Upper lobe of left lung (tissue), 6 donors: ENCODE results near the gene KCNG2. TPM values are rescaled to one million over a fixed set of nuclear protein-coding genes. Genes with fewer than 3 reads are reported as not detected.
A peak's percentile ranks its signal among the peaks of the same experiment; 100 is the strongest.

Source experiments
- ATAC-seq, 2 donors: fragments of 200-7000 bp; cut with Tn5 transposase; one replicate each; pipeline ENCODE4 v1.9.1; 2022; ENCODE audit warnings: mild to moderate bottlenecking in 2 of 2, moderate library complexity in 2 of 2; ENCODE audit not compliant: low FRiP score in 2 of 2
- DNase-seq, 2 donors: peaks; one replicate each; pipeline ENCODE4 v3.0.0-alpha.2; 2019 to 2020
- H3K27ac ChIP-seq, 4 donors: fragments of 200-600 bp; sonication (generic); one replicate each; pipeline ENCODE4 v1.5.1; 2016 to 2019
- H3K27me3 ChIP-seq, 4 donors: fragments of 200-600 bp; sonication (generic); one replicate each; pipeline ENCODE4 v1.5.1; 2017 to 2019
- H3K36me3 ChIP-seq, 4 donors: fragments of 200-600 bp; sonication (generic); one replicate each; pipeline ENCODE4 v1.5.1; 2016 to 2019
- H3K4me1 ChIP-seq, 4 donors: fragments of 200-600 bp; sonication (generic); one replicate each; pipeline ENCODE4 v1.5.1; 2018 to 2019
- H3K4me3 ChIP-seq, 4 donors: fragments of 200-600 bp; sonication (generic); one replicate each; pipeline ENCODE4 v1.5.1; 2017 to 2019; ENCODE audit warnings: mild to moderate bottlenecking in 2 of 4, moderate library complexity in 1 of 4
- H3K9me3 ChIP-seq, 4 donors: fragments of 200-600 bp; sonication (generic); one replicate each; pipeline ENCODE4 v1.5.1; 2018 to 2019
- EP300 ChIP-seq, 4 donors: sonication (generic); formaldehyde crosslinking; IDR thresholded peaks; one replicate each; pipeline ENCODE4 v1.5.1; 2017; ENCODE audit warnings: antibody characterized with exemption in 4 of 4, control low read depth in 2 of 4
- POLR2A ChIP-seq, 4 donors: fragments of 450-650 bp; IDR thresholded peaks; one replicate each; pipeline ENCODE4 v1.5.1; 2016 to 2017; ENCODE audit warnings: antibody characterized with exemption in 4 of 4, mild to moderate bottlenecking in 2 of 4
- POLR2AphosphoS5 ChIP-seq, 2 donors: sonication (generic); formaldehyde crosslinking; IDR thresholded peaks; one replicate each; pipeline ENCODE4 v1.5.1; 2017; ENCODE audit warnings: antibody characterized with exemption in 2 of 2
- WGBS, 2 donors: methylation state at CpG; one replicate each; pipeline ENCODE4 v1.1.5; 2017 to 2018; 5-methylcytosine and 5-hydroxymethylcytosine counted together
- total RNA-seq, 6 donors: library from RNA; depleted of rRNA in 4 of 6; stranded (reverse); fragments of >200 nt in 4 of 6; gene quantifications; one replicate each; pipeline versions ENCODE4 v1.1.0 to v1.2.1, GENCODE V29; 2016 to 2021
- TF ChIP-seq, protein P1 (sequence below), 6 experiments: fragments of 450-650 bp in 4 of 6; fragments of 200-600 bp in 2 of 6; sonication (generic) in 2 of 6; IDR thresholded peaks; one replicate each; pipeline ENCODE4 v1.5.1; 2016 to 2019; ENCODE audit warnings: antibody characterized with exemption in 6 of 6
- donor health status: DM: no; HTN: no; CAD: no; lungs with moderate emphysema.
- donor health status: DM: no; HTN: yes; CAD: no; lungs with severe emphysema.

KCNG2 gene
- total RNA-seq, 6 donors from 2014 or later: 0.49 to 1.1 (median 0.73) TPM; not detected in 2

DNA sequence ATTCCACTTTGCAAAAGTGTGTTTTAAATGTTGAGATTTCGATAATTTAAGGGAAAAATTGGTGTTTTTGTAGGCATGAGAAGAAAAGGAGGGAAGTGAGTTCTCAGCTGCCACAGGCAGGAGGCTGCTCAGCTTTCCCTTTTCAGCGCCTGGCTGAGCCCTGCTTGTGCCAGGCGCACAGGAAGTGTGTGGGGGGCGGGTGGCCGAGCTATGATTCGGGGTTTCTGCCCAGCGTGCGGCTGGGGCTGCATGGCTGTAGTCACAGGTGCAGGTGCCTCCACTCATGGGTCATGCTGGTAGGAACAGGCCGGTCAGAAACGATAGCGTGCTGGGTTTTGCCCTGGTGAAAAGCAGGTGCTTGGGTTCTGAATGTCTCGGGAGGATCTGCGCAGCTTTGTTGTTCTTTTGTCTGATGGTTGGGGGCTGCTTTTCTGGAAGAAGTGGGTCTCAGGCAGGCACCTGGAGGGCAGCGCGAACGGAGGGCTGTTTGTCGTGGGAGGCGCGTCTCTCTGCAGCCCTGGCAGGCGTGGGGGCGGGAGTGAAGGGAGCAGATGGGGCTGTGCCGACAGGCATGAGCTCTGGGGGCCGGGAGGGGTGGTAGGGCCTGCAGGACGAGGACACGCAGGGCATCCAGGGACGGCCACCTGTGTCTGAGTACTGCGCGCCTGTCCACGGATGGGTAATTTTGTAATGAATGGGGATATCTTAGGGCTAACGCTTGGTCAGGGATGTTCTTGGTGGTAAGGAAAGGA lies 2.1 kb downstream of the KCNG2 start:
- peaks cover 0 to 31% (median 11%) of the 10 kb centered on the region in 4 donors for H3K27me3 ChIP-seq
- H3K4me3 ChIP-seq: no peak overlapping the region
- no peaks in the 10 kb centered on the region for H3K36me3 ChIP-seq
- DNase-seq: no peak
- ATAC-seq: no peak
- H3K4me1 ChIP-seq: peaks cover 18 to 26% (median 23%) of the 10 kb centered on the region in 4 donors
- no peak overlapping the region for H3K27ac ChIP-seq
- WGBS, 2 donors: 67 to 73% methylated on average over 23 to 29 of the region's 30 CpGs
- TF ChIP-seq POLR2A (IDR thresholded peaks at IDR 0.05) (no peak), EP300 (IDR thresholded peaks at IDR 0.05) (no peak), POLR2AphosphoS5 (IDR thresholded peaks at IDR 0.05) (no peak)
- TF ChIP-seq, protein P1, sequence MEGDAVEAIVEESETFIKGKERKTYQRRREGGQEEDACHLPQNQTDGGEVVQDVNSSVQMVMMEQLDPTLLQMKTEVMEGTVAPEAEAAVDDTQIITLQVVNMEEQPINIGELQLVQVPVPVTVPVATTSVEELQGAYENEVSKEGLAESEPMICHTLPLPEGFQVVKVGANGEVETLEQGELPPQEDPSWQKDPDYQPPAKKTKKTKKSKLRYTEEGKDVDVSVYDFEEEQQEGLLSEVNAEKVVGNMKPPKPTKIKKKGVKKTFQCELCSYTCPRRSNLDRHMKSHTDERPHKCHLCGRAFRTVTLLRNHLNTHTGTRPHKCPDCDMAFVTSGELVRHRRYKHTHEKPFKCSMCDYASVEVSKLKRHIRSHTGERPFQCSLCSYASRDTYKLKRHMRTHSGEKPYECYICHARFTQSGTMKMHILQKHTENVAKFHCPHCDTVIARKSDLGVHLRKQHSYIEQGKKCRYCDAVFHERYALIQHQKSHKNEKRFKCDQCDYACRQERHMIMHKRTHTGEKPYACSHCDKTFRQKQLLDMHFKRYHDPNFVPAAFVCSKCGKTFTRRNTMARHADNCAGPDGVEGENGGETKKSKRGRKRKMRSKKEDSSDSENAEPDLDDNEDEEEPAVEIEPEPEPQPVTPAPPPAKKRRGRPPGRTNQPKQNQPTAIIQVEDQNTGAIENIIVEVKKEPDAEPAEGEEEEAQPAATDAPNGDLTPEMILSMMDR (IDR thresholded peaks at IDR 0.05): no peak
- H3K9me3 ChIP-seq: no peaks in the 10 kb centered on the region

DNA sequence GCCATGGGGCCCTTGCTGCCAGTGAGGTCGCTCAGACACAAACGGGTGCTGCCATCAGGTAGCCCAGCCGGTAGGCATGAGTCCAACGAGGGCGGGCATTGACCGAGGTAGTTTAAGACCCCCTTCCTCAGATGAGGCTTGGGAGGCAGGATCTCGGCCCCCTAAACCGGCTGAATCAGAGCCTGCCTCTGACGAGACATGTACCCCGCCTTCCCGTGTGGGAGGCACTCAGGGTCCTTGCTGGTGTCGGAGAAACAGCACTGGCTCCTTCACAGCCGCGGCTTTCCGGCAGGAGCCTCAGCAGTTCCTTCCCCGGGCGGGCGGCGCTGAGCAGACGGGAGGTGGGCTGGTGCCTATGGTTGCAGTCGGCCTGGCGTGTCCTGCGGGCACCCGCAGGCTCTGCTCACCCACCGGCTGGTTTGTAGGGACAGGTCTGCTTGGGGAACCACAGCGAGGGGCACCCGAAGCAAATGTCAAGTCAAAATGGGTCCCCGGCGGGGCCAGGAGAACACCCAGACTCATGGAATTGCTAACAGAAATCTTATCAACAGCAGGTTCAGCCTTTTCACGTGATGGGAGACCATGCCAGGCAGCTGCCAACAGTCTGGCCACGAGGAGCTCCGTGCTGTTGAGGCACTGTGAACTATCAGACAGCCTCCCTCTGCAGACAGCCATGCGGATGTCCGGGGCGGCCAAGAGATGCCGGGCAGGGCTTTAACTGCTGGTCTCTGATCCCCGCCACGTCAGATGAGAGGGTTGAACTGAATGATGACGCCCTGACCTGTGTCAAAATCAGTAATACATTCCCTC lies 2.8 kb downstream of the KCNG2 start:
- Histone ChIP-seq H3K27ac (no peak overlapping the region), H3K36me3 (no peaks in the 10 kb centered on the region), H3K9me3 (no peaks in the 10 kb centered on the region), H3K4me3 (no peak overlapping the region), H3K27me3 (peaks cover 0 to 31% (median 11%) of the 10 kb centered on the region in 4 donors), H3K4me1 (peaks cover 18 to 26% (median 23%) of the 10 kb centered on the region in 4 donors)
- no peak for ATAC-seq
- peak in 1 of 2 donors; percentile 81 for DNase-seq
- TF ChIP-seq EP300 (IDR thresholded peaks at IDR 0.05): no peak
- TF ChIP-seq POLR2A (IDR thresholded peaks at IDR 0.05): no peak
- TF ChIP-seq, protein P1 (IDR thresholded peaks at IDR 0.05): no peak
- TF ChIP-seq POLR2AphosphoS5 (IDR thresholded peaks at IDR 0.05): no peak
- WGBS, 2 donors: 90 to 91% methylated on average over 23 to 34 of the region's 39 CpGs

DNA sequence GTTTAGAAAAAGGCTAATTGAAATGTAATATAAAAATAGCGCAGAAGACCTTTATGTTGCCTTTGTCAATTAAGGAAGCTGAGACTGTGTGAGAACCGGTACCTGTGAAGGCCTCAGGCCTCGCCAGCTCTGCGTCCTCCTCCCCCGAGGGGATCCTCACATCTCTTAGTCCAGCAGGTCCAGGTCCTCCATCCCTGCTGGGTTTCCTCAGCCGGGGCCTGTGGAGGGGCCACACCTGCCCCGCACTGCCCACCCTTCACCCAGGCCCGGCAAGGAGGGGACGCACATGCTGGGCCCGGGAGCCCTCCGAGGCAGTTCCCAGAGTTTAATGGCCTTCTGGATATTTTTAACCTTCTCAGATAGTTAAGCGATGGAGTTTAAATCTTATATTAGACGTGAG lies 3.5 kb downstream of the KCNG2 start:
- Histone ChIP-seq H3K4me1 (peaks cover 18 to 26% (median 23%) of the 10 kb centered on the region in 4 donors), H3K36me3 (no peaks in the 10 kb centered on the region), H3K4me3 (no peak overlapping the region), H3K27me3 (peaks cover 0 to 31% (median 11%) of the 10 kb centered on the region in 4 donors), H3K27ac (no peak overlapping the region), H3K9me3 (no peaks in the 10 kb centered on the region)
- no peak for DNase-seq
- TF ChIP-seq POLR2A (IDR thresholded peaks at IDR 0.05) (no peak), EP300 (IDR thresholded peaks at IDR 0.05) (no peak), POLR2AphosphoS5 (IDR thresholded peaks at IDR 0.05) (no peak)
- TF ChIP-seq, protein P1 (IDR thresholded peaks at IDR 0.05): no peak
- 93 to 94% methylated on average over 13 of the region's 13 CpGs for WGBS, 2 donors
- ATAC-seq: no peak

DNA sequence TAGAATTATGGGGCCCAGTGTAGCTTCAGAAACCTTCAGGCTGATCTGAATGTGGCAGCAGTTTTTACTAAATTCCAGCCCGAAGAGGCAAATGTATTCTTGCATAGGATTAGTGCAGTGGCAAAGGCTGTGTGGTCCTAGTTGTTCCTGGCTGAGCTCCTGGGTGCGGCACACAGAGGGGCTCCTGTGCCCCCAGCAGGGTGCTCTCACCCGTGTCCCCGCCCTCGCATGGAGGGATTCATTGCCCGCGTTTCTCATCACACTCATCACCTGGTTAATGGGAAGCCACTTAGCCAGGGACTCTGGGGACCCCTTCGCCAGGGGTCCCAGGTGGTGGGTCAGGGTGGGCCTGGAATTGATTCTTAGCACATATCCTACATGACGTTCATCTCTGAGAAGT lies 3.9 kb downstream of the KCNG2 start:
- H3K4me1 ChIP-seq: peaks cover 18 to 26% (median 22%) of the 10 kb centered on the region in 4 donors
- ATAC-seq (no peak), DNase-seq (no peak)
- H3K36me3 ChIP-seq: no peaks in the 10 kb centered on the region
- no peaks in the 10 kb centered on the region for H3K9me3 ChIP-seq
- 89 to 91% methylated on average over 9 of the region's 9 CpGs for WGBS, 2 donors
- H3K27ac ChIP-seq: no peak overlapping the region
- no peak for TF ChIP-seq POLR2A (IDR thresholded peaks at IDR 0.05)
- no peak for TF ChIP-seq POLR2AphosphoS5 (IDR thresholded peaks at IDR 0.05)
- no peak for TF ChIP-seq EP300 (IDR thresholded peaks at IDR 0.05)
- H3K27me3 ChIP-seq: peaks cover 0 to 31% (median 11%) of the 10 kb centered on the region in 4 donors
- no peak overlapping the region for H3K4me3 ChIP-seq

DNA sequence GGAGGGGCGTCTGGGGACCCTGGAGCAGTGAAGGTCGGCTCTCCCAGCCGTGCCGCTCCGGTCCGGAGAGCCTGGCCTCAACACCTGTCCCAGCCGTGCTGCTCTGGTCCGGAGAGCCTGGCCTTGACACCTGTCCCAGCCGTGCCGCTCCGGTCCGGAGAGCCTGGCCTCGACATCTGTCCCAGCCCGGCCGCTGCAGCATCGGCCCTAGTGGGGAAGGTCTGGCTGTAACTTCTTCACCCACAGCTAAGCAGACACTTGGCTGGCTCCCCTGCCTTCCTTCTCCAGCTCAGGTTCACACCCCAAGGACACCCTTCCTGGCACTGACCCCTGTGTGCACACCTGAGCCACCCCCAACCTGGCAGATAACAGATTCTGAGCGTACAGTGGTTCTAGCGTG lies 4.6 kb downstream of the KCNG2 start:
- no peak for ATAC-seq
- 88 to 94% methylated on average over 2 to 18 of the region's 18 CpGs for WGBS, 2 donors
- Histone ChIP-seq H3K4me1 (peaks cover 18 to 23% (median 20%) of the 10 kb centered on the region in 4 donors), H3K4me3 (no peak overlapping the region), H3K27ac (no peak overlapping the region), H3K27me3 (peaks cover 0 to 26% (median 11%) of the 10 kb centered on the region in 4 donors), H3K9me3 (no peaks in the 10 kb centered on the region), H3K36me3 (no peaks in the 10 kb centered on the region)
- peak in 1 of 2 donors; percentile 79 for DNase-seq
- no peak for TF ChIP-seq POLR2AphosphoS5 (IDR thresholded peaks at IDR 0.05)
- no peak for TF ChIP-seq POLR2A (IDR thresholded peaks at IDR 0.05)
- TF ChIP-seq, protein P1 (IDR thresholded peaks at IDR 0.05): no peak
- no peak for TF ChIP-seq EP300 (IDR thresholded peaks at IDR 0.05)
